Stimulated activated naive B cell treated with anti-CD40 and anti-IgM and Interleukin-4, amounts not matched to agents 10 μg/mL and 1 μg/mL and 100 μg/mL, for 72 hours (primary cell): ENCODE data around the gene ITGB4.
"Not testable (repeated sequence)": the region's sequence is repeated elsewhere in the genome, so short reads cannot be mapped to it uniquely, and the experiment has no call there.

Experiments
- ATAC-seq, 2 donors: fragments of 150-1000 bp; cut with Tn5 transposase; replicated peaks; 2 replicates each; pipeline ENCODE4 v1.10.0; 2021; ENCODE audit warnings: moderate library complexity in 1 of 2
- DNase-seq: peaks from one replicate; pipeline ENCODE4 v3.0.0; 2021
- H3K27ac Mint-ChIP-seq: one replicate; pipeline ENCODE4 v1.8.0; 2022; ENCODE audit warnings: mild to moderate bottlenecking, mixed read lengths
- H3K27me3 Mint-ChIP-seq, 2 donors: one replicate each; pipeline ENCODE4 v1.8.0; 2022; ENCODE audit warnings: mixed read lengths in 2 of 2
- H3K36me3 Mint-ChIP-seq, 2 donors: one replicate each; pipeline ENCODE4 v1.8.0; 2022; ENCODE audit warnings: mixed read lengths in 2 of 2, mild to moderate bottlenecking in 1 of 2
- H3K4me1 Mint-ChIP-seq, 2 donors: one replicate each; pipeline ENCODE4 v1.8.0; 2022; ENCODE audit warnings: mixed read lengths in 2 of 2, mild to moderate bottlenecking in 1 of 2
- H3K4me3 Mint-ChIP-seq, 2 donors: one replicate each; pipeline ENCODE4 v1.8.0; 2022; ENCODE audit warnings: mild to moderate bottlenecking in 2 of 2, mixed read lengths in 2 of 2, moderate library complexity in 1 of 2
- H3K9me3 Mint-ChIP-seq, 2 donors: one replicate each; pipeline ENCODE4 v1.8.0; 2022; ENCODE audit warnings: mixed read lengths in 2 of 2, mild to moderate bottlenecking in 1 of 2

Gene ITGB4

GRCh38 chr17:75757086-75757681, 35.9 kb downstream of the ITGB4 start:
- no peak overlapping the region for H3K4me3 Mint-ChIP-seq
- no peak for ATAC-seq
- no peaks in the 10 kb centered on the region for H3K9me3 Mint-ChIP-seq
- no peaks in the 10 kb centered on the region for H3K27me3 Mint-ChIP-seq
- H3K27ac Mint-ChIP-seq = no peak overlapping the region
- H3K4me1 Mint-ChIP-seq = peaks cover 7 to 13% of the 10 kb centered on the region in 2 donors
- H3K36me3 Mint-ChIP-seq = peaks cover 6 to 8% of the 10 kb centered on the region in 2 donors
- no peak for DNase-seq

GRCh38 chr17:75758131-75758905, 37.1 kb downstream of the ITGB4 start:
- DNase-seq = no peak
- H3K4me1 Mint-ChIP-seq = peaks cover 12 to 25% of the 10 kb centered on the region in 2 donors
- H3K4me3 Mint-ChIP-seq = no peak overlapping the region
- peaks cover 7 to 15% of the 10 kb centered on the region in 2 donors for H3K36me3 Mint-ChIP-seq
- no peak for ATAC-seq
- no peaks in the 10 kb centered on the region for H3K27me3 Mint-ChIP-seq
- no peak overlapping the region for H3K27ac Mint-ChIP-seq
- no peaks in the 10 kb centered on the region for H3K9me3 Mint-ChIP-seq

GRCh38 chr17:75759457-75759856, 38.2 kb downstream of the ITGB4 start:
- ATAC-seq = no peak
- Mint-ChIP-seq H3K4me3 (no peak overlapping the region), H3K27ac (no peak overlapping the region)

GRCh38 chr17:75759978-75760640, 38.9 kb downstream of the ITGB4 start:
- not testable (repeated sequence) for DNase-seq, H3K4me3 Mint-ChIP-seq, H3K9me3 Mint-ChIP-seq, ATAC-seq, H3K27me3 Mint-ChIP-seq, H3K27ac Mint-ChIP-seq
- peaks cover 10 to 27% of the 10 kb centered on the region in 2 donors for H3K4me1 Mint-ChIP-seq
- peaks cover 7 to 15% of the 10 kb centered on the region in 2 donors for H3K36me3 Mint-ChIP-seq

More at GRCh38 chr17:75759457-75759856, 38.2 kb downstream of the ITGB4 start:
- Mint-ChIP-seq H3K4me1 (peaks cover 15 to 30% of the 10 kb centered on the region in 2 donors), H3K36me3 (peaks cover 7 to 15% of the 10 kb centered on the region in 2 donors), H3K9me3 (no peaks in the 10 kb centered on the region), H3K27me3 (no peaks in the 10 kb centered on the region)
- DNase-seq = no peak

- Mint-ChIP-seq H3K9me3 (no peaks in the 10 kb centered on the region), H3K27ac (peak overlapping the region; percentile 20), H3K36me3 (peaks cover 6 to 15% of the 10 kb centered on the region in 2 donors), H3K27me3 (no peaks in the 10 kb centered on the region), H3K4me3 (peak overlapping the region; percentile 39 to 53), H3K4me1 (peaks cover 16 to 32% of the 10 kb centered on the region in 2 donors)
- DNase-seq (no peak), ATAC-seq (no peak)
Measured at GRCh38 chr17:75762513-75763268, 41.4 kb downstream of the ITGB4 start.

GRCh38 chr17:75763269-75763607, 42.0 kb downstream of the ITGB4 start:
- no peak for DNase-seq

GRCh38 chr17:75763613-75764416, 42.6 kb downstream of the ITGB4 start:
- H3K4me3 Mint-ChIP-seq = peak overlapping the region; percentile 86
- H3K36me3 Mint-ChIP-seq = peaks cover 3 to 13% of the 10 kb centered on the region in 2 donors
- no peaks in the 10 kb centered on the region for H3K27me3 Mint-ChIP-seq
- DNase-seq = no peak
- peaks cover 15 to 32% of the 10 kb centered on the region in 2 donors for H3K4me1 Mint-ChIP-seq
- no peak for ATAC-seq
- H3K9me3 Mint-ChIP-seq = no peaks in the 10 kb centered on the region
- H3K27ac Mint-ChIP-seq = peak overlapping the region; percentile 47

More at GRCh38 chr17:75763269-75763607, 42.0 kb downstream of the ITGB4 start:
- no peak for ATAC-seq
- no peaks in the 10 kb centered on the region for H3K27me3 Mint-ChIP-seq
- peaks cover 16 to 32% of the 10 kb centered on the region in 2 donors for H3K4me1 Mint-ChIP-seq
- H3K9me3 Mint-ChIP-seq = no peaks in the 10 kb centered on the region
- no peak overlapping the region for H3K27ac Mint-ChIP-seq
- peaks cover 4 to 15% of the 10 kb centered on the region in 2 donors for H3K36me3 Mint-ChIP-seq
- peak overlapping the region; percentile 11 to 39 for H3K4me3 Mint-ChIP-seq

- H3K4me3 Mint-ChIP-seq = peak overlapping the region; percentile 86
- peak overlapping the region; percentile 93 for H3K27ac Mint-ChIP-seq
- peaks cover 15 to 32% of the 10 kb centered on the region in 2 donors for H3K4me1 Mint-ChIP-seq
- no peaks in the 10 kb centered on the region for H3K27me3 Mint-ChIP-seq
- ATAC-seq = no peak
- H3K9me3 Mint-ChIP-seq = no peaks in the 10 kb centered on the region
- peaks cover 1 to 7% of the 10 kb centered on the region in 2 donors for H3K36me3 Mint-ChIP-seq
- no peak for DNase-seq
Measured at GRCh38 chr17:75764417-75764710, 43.1 kb downstream of the ITGB4 start.

- H3K4me3 Mint-ChIP-seq = peak within 1 kb of the TSS; percentile 86
- DNase-seq = peak; percentile 66
- H3K27me3 Mint-ChIP-seq = no peaks in the 10 kb centered on the region
Measured at GRCh38 chr17:75764711-75765421, 43.6 kb downstream of the ITGB4 start, which contains the start of gene GALK1. Gene GALK1 (minus strand): TSS chr17:75765192. CDS start chr17:75765136, 56 bp downstream.

GRCh38 chr17:75765981-75766380, 44.7 kb downstream of the ITGB4 start:
- H3K9me3 Mint-ChIP-seq = no peaks in the 10 kb centered on the region
- H3K27ac Mint-ChIP-seq = peak overlapping the region; percentile 79

More at GRCh38 chr17:75764711-75765421, 43.6 kb downstream of the ITGB4 start, which contains the start of gene GALK1:
- peaks cover 15 to 32% of the 10 kb centered on the region in 2 donors for H3K4me1 Mint-ChIP-seq
- H3K9me3 Mint-ChIP-seq = no peaks in the 10 kb centered on the region
- ATAC-seq = peak; percentile 94 to 95
- H3K36me3 Mint-ChIP-seq = peaks cover 1 to 6% of the 10 kb centered on the region in 2 donors
- H3K27ac Mint-ChIP-seq = peak within 1 kb of the TSS; percentile 93

GRCh38 chr17:75767881-75768280, 46.6 kb downstream of the ITGB4 start:
- DNase-seq = no peak
- H3K27ac Mint-ChIP-seq = no peak overlapping the region
- no peak for ATAC-seq
- H3K27me3 Mint-ChIP-seq = no peaks in the 10 kb centered on the region
- no peaks in the 10 kb centered on the region for H3K9me3 Mint-ChIP-seq
- H3K36me3 Mint-ChIP-seq = no peaks in the 10 kb centered on the region
- no peak overlapping the region for H3K4me3 Mint-ChIP-seq
- peaks cover 15 to 32% of the 10 kb centered on the region in 2 donors for H3K4me1 Mint-ChIP-seq

More at GRCh38 chr17:75765981-75766380, 44.7 kb downstream of the ITGB4 start:
- ATAC-seq (no peak), DNase-seq (no peak)
- Mint-ChIP-seq H3K4me3 (peak overlapping the region in 1 of 2 donors; percentile 48), H3K36me3 (peaks cover 1 to 6% of the 10 kb centered on the region in 2 donors), H3K4me1 (peaks cover 15 to 32% of the 10 kb centered on the region in 2 donors), H3K27me3 (no peaks in the 10 kb centered on the region)

- Mint-ChIP-seq H3K4me1 (peaks cover 8 to 20% of the 10 kb centered on the region in 2 donors), H3K27me3 (no peaks in the 10 kb centered on the region), H3K9me3 (no peaks in the 10 kb centered on the region), H3K4me3 (no peak overlapping the region), H3K27ac (no peak overlapping the region), H3K36me3 (peaks cover 3% of the 10 kb centered on the region in 2 donors)
- ATAC-seq (no peak), DNase-seq (no peak)
Measured at GRCh38 chr17:75769536-75769935, 48.3 kb downstream of the ITGB4 start.
